RWPE1 (cell line): Measurements from ENCODE around the gene MET.

Experiments used
- CTCF ChIA-PET: fragments of 350-600 bp; sonication (Branson Sonifier 250); formaldehyde crosslinking; extraction: SDS; loops from one replicate; lab custom pipeline; 2021; lab: Yijun Ruan, JAX
- POLR2A ChIA-PET: fragments of 400-600 bp; formaldehyde crosslinking; extraction: SDS; loops from one replicate; lab custom pipeline; 2020; ENCODE audit warnings: antibody characterized with exemption; ENCODE audit not compliant: low non-redundant PET; lab: Yijun Ruan, JAX
- DNase-seq: peaks from one replicate; pipeline ENCODE4 v3.0.0; 2012; ENCODE audit warnings: low spot score
- H3K27ac ChIP-seq: fragments of 450-650 bp; 2 replicates; pipeline ENCODE4 v1.5.1; 2017
- CTCF ChIP-seq: fragments of 450-650 bp; conservative IDR thresholded peaks from 2 replicates; pipeline ENCODE4 v1.5.1; 2017; ENCODE audit warnings: low read depth, mild to moderate bottlenecking

The MET gene

GRCh38 chr7:116683786-116684185 lies 11.8 kb downstream of the MET start:
- DNase-seq = no peak
- CTCF ChIA-PET = no interaction called here
- H3K27ac ChIP-seq = no peak overlapping the region
- POLR2A ChIA-PET = no interaction called here
- no peak for TF ChIP-seq CTCF

- CTCF ChIA-PET = interaction anchor here (0.7 kb wide), 1 partner anchor 101 kb away, joined by 3 read pairs; no protein-coding TSS in a partner anchor
- POLR2A ChIA-PET = no interaction called here
- no peak for TF ChIP-seq CTCF
- peak overlapping the region; percentile 59 for H3K27ac ChIP-seq
- DNase-seq = no peak
Observed at GRCh38 chr7:116686033-116686432, 14.0 kb downstream of the MET start.

- DNase-seq = no peak
- no peak for TF ChIP-seq CTCF
- CTCF ChIA-PET = interaction anchor here (0.7 kb wide), 1 partner anchor 100 kb away, joined by 3 read pairs; no protein-coding TSS in a partner anchor
- H3K27ac ChIP-seq = peak overlapping the region; percentile 70
- POLR2A ChIA-PET = no interaction called here
Observed at GRCh38 chr7:116686812-116687419, 14.9 kb downstream of the MET start.

GRCh38 chr7:116687801-116688201 lies 15.8 kb downstream of the MET start:
- ChIA-PET CTCF (no interaction called here), POLR2A (no interaction called here)
- H3K27ac ChIP-seq = peak overlapping the region; percentile 75; the same call in 1 of the 2 replicates
- TF ChIP-seq CTCF = no peak
- DNase-seq = peak; percentile 88

GRCh38 chr7:116689790-116690259 lies 17.8 kb downstream of the MET start:
- no peak for TF ChIP-seq CTCF
- POLR2A ChIA-PET = no interaction called here
- CTCF ChIA-PET = interaction anchor here (0.7 kb wide), 1 partner anchor 62 kb away, joined by 3 read pairs; no protein-coding TSS in a partner anchor
- H3K27ac ChIP-seq = peak overlapping the region; percentile 92
- DNase-seq = no peak

- CTCF ChIA-PET = no interaction called here
- peak overlapping the region; percentile 79 for H3K27ac ChIP-seq
- POLR2A ChIA-PET = no interaction called here
- TF ChIP-seq CTCF = no peak
- no peak for DNase-seq
Observed at GRCh38 chr7:116691664-116692063, 19.7 kb downstream of the MET start.
